ENCODE results near the gene FBXW4. TPM values are rescaled to one million over a fixed set of nuclear protein-coding genes. Genes with fewer than 3 reads are reported as not detected.

Gene FBXW4
- total and polyA plus RNA-seq, 2 of the 8 experiments (the other 6 are each of a cell fraction or from before 2014, with no cell fraction given): 29.0 to 32.8 TPM

DNA sequence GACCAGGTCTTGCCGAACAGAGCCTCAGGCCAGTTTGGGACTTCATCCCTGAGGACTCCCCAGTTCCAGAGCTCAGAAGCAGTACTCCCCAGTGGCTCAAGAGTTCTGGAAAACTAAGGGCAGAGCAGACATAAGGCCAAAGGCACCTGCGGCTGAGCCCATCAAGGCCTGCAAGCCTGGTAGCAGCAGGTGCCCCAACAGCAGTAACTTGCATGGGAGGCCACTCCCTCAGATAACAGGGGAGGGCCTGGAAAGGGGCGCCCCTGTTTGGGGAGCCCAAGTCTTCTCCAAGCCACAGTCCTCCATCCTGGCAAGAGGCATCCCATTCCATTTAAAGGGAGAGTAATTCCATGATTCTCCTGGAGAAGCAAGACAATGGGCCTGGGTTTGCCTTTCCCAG, 119.9 kb downstream of the FBXW4 start:
- H2AFZ ChIP-seq (ENCODE audit: low read length): no peak overlapping the region
- peaks cover 6 to 9% of the 10 kb centered on the region in 2 experiments; a peak in 2 of 4 replicates for H3K9me3 ChIP-seq (ENCODE audit: insufficient read depth in 2 of 2, low read depth in 1 of 2, low read length in 1 of 2)
- no peak overlapping the region for H2BK20ac ChIP-seq (ENCODE audit: low read length)
- FAIRE-seq (no peak), DNase-seq (ENCODE audit: low read depth in 1 of 2, low spot score in 2 of 2) (no peak)
- ChIA-PET CTCF (ENCODE audit: partially characterized antibody) (interaction anchor here (1.1 to 2.1 kb wide), 5 partner anchors 12 to 361 kb away, joined by 3 to 14 read pairs (median 4); partner anchors contain the start of gene POLL), POLR2A (ENCODE audit: partially characterized antibody) (interaction anchor here (0.6 to 6.5 kb wide), 4 partner anchors 8 to 1459 kb away, joined by 3 to 42 read pairs (median 7); partner anchors contain the start of genes DPCD and POLL)
- H4K91ac ChIP-seq (replicated peaks; ENCODE audit: insufficient read length, low read length): no peak overlapping the region
- H3K4ac ChIP-seq (replicated peaks; ENCODE audit: insufficient read length, low read depth, low read length): no peak overlapping the region
- H3K4me2 ChIP-seq (ENCODE audit: insufficient read depth in 1 of 2, low read depth in 2 of 2, low read length in 2 of 2): no peak overlapping the region
- no peak overlapping the region for H3K23ac ChIP-seq (ENCODE audit: insufficient read length)
- WGBS, 2 experiments (ENCODE audit: extremely low coverage in 1 of 2, insufficient coverage in 1 of 2, insufficient read length in 1 of 2, insufficient replicate concordance in 2 of 2, low coverage in 1 of 2, low lambda C conversion rate in 2 of 2, missing lambda C conversion rate in 1 of 2): 73% methylated on average over 3 of the region's 3 CpGs; no CpG with 5 or more reads in 1 of the 2 experiments
- no peak overlapping the region for H2BK12ac ChIP-seq (ENCODE audit: low read depth, low read length)
- H3K4me3 ChIP-seq (ENCODE audit: extremely low read depth in 1 of 4, insufficient read depth in 2 of 4, low read depth in 3 of 4, low read length in 4 of 4): no peak overlapping the region
- no peak overlapping the region for H2BK120ac ChIP-seq (replicated peaks; ENCODE audit: low read depth, low read length)
- H2AK5ac ChIP-seq (ENCODE audit: low read depth, low read length): no peak overlapping the region
- H3K9ac ChIP-seq (replicated peaks in 1 of 4; ENCODE audit: extremely low read depth in 1 of 4, low read depth in 3 of 4, low read length in 3 of 4): no peak overlapping the region
- peaks cover 0 to 6% of the 10 kb centered on the region in 2 experiments for H4K20me1 ChIP-seq (replicated peaks in 1 of 2; ENCODE audit: control insufficient read depth in 1 of 2, insufficient read depth in 2 of 2, low read length in 2 of 2)
- H3K36me3 ChIP-seq (ENCODE audit: control insufficient read depth in 2 of 4, insufficient read depth in 4 of 4, low read length in 3 of 4): peaks cover 4 to 16% (median 7%) of the 10 kb centered on the region in 4 experiments; a peak in 4 of 8 replicates
- H4K5ac ChIP-seq (ENCODE audit: insufficient read length, low read depth, low read length): no peak overlapping the region
- no peak overlapping the region for H4K8ac ChIP-seq (ENCODE audit: extremely low read depth, insufficient read depth, low read length)
- no peak overlapping the region for H2BK15ac ChIP-seq (ENCODE audit: low read length)
- H3K79me1 ChIP-seq (ENCODE audit: low read depth, low read length): no peaks in the 10 kb centered on the region
- no peak overlapping the region for H3K56ac ChIP-seq (replicated peaks; ENCODE audit: insufficient read length, low read depth, low read length)
- peaks cover 7% of the 10 kb centered on the region; the same call in 1 of the 2 replicates for H3K23me2 ChIP-seq (ENCODE audit: low read depth, low read length)
- H2BK5ac ChIP-seq (ENCODE audit: low read depth, low read length): no peak overlapping the region; the same call in 1 of the 2 replicates
- H3K79me2 ChIP-seq (ENCODE audit: control insufficient read depth in 1 of 2, insufficient read depth in 2 of 2, low read length in 2 of 2): no peaks in the 10 kb centered on the region
- H3K27me3 ChIP-seq (replicated peaks in 1 of 4; ENCODE audit: control insufficient read depth in 3 of 4, extremely low read depth in 1 of 4, insufficient read depth in 3 of 4, low read length in 3 of 4): peaks cover 6 to 31% (median 22%) of the 10 kb centered on the region in 4 experiments; a peak in 6 of 7 replicates
- TF ChIP-seq TEAD4 (IDR thresholded peaks at IDR 0.05; ENCODE audit: low read depth, low read length): no peak
- TF ChIP-seq CHD1 (IDR thresholded peaks at IDR 0.05; ENCODE audit: low read depth, low read length): no peak
- no peak for TF ChIP-seq CBX5 (IDR thresholded peaks at IDR 0.05; ENCODE audit: low read depth, low read length)
- TF ChIP-seq SIN3A (conservative IDR thresholded peaks at IDR 0.05 in 1 of 2, IDR thresholded peaks at IDR 0.05 in 1 of 2; ENCODE audit: low read depth in 1 of 2, low read length in 2 of 2): no peak
- TF ChIP-seq, protein P1, sequence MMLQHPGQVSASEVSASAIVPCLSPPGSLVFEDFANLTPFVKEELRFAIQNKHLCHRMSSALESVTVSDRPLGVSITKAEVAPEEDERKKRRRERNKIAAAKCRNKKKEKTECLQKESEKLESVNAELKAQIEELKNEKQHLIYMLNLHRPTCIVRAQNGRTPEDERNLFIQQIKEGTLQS (IDR thresholded peaks at IDR 0.05; ENCODE audit: insufficient read depth, low read depth, low read length): no peak
- no peak for TF ChIP-seq FOSL1 (IDR thresholded peaks at IDR 0.05; ENCODE audit: insufficient read depth, low read depth, low read length)
- TF ChIP-seq SP2 (IDR thresholded peaks at IDR 0.05; ENCODE audit: low read length): no peak
- TF ChIP-seq ASH2L (IDR thresholded peaks at IDR 0.05; ENCODE audit: low read length): no peak
- TF ChIP-seq EZH2 (IDR thresholded peaks at IDR 0.05; ENCODE audit: low read depth, low read length, severe bottlenecking): no peak
- TF ChIP-seq HDAC6 (IDR thresholded peaks at IDR 0.05; ENCODE audit: low read depth, low read length): no peak
- no peak for TF ChIP-seq SIRT6 (IDR thresholded peaks at IDR 0.05; ENCODE audit: low read length)
- no peak for TF ChIP-seq BCL11A (IDR thresholded peaks at IDR 0.05; ENCODE audit: low read depth in 2 of 2, low read length in 2 of 2)
- no peak for TF ChIP-seq SUZ12 (IDR thresholded peaks at IDR 0.05; ENCODE audit: low read length)
- no peak for TF ChIP-seq CEBPB (IDR thresholded peaks at IDR 0.05; ENCODE audit: low read depth, low read length)
- peaks cover 0 to 9% (median 4%) of the 10 kb centered on the region in 4 experiments; a peak in 5 of 7 replicates for H3K4me1 ChIP-seq (replicated peaks in 1 of 4; ENCODE audit: control insufficient read depth in 3 of 4, insufficient read depth in 4 of 4, low read length in 3 of 4)
- H3K18ac ChIP-seq (ENCODE audit: extremely low read depth, low read length): no peak overlapping the region
- H3K14ac ChIP-seq (ENCODE audit: insufficient read length): no peak overlapping the region
- H3K27ac ChIP-seq (ENCODE audit: low read depth, low read length): no peak overlapping the region

Measured in H1 (cell line).